NCI-H1417 treated with DMSO at 0.1 percent for 48 hours (cell line): ENCODE measurements around the gene SERBP1.

Experiments used
- DNase-seq: peaks from one replicate; lab custom pipeline; 2025; lab: John Stamatoyannopoulos, UW

The SERBP1 gene

GRCh38 chr1:67361641-67362040 lies 68.6 kb downstream of the SERBP1 start:
- no peak for DNase-seq

GRCh38 chr1:67359592-67359991 lies 70.6 kb downstream of the SERBP1 start:
- DNase-seq, result no peak
